T47D (cell line): Measurements from ENCODE around the gene CYP24A1.

Source experiments
- DNase-seq, 2 experiments: peaks; one replicate each; pipeline versions ENCODE4 v3.0.0 to v3.0.0-alpha.2; 2011 to 2012; ENCODE audit warnings: low read depth in 1 of 2, low spot score in 1 of 2
- JUND ChIP-seq: IDR thresholded peaks from 2 replicates; pipeline ENCODE4 v1.6.1; 2012; ENCODE audit warnings: low read depth
- in situ Hi-C: cut with HindIII; loops from 2 replicates; pipeline ENCODE4 v1.10.0; 2016; ENCODE audit warnings: low sequenced_read_pairs, low pct_unique_long_range_greater_than_20kb

The CYP24A1 gene

GRCh38 chr20:54156522-54156921 is 17.3 kb downstream of the CYP24A1 start:
- in situ Hi-C loops = no loop called here
- no peak for TF ChIP-seq JUND
- DNase-seq = no peak

GRCh38 chr20:54155736-54156317 is 18.0 kb downstream of the CYP24A1 start:
- no peak for DNase-seq
- in situ Hi-C loops = no loop called here

GRCh38 chr20:54154439-54154838 is 19.3 kb downstream of the CYP24A1 start:
- DNase-seq = no peak
- TF ChIP-seq JUND = no peak
- in situ Hi-C loops = no loop called here

More at GRCh38 chr20:54155736-54156317, 18.0 kb downstream of the CYP24A1 start:
- no peak for TF ChIP-seq JUND

GRCh38 chr20:54153847-54154246 is 19.9 kb downstream of the CYP24A1 start:
- no peak for TF ChIP-seq JUND
- in situ Hi-C loops = no loop called here

GRCh38 chr20:54153041-54153327 is 20.8 kb downstream of the CYP24A1 start:
- no peak for DNase-seq
- TF ChIP-seq JUND = no peak
- in situ Hi-C loops = no loop called here

More at GRCh38 chr20:54153847-54154246, 19.9 kb downstream of the CYP24A1 start:
- DNase-seq = no peak

- in situ Hi-C loops = no loop called here
- TF ChIP-seq JUND = no peak
- no peak for DNase-seq
Observed at GRCh38 chr20:54152227-54153040, 21.4 kb downstream of the CYP24A1 start.

- DNase-seq = no peak
- in situ Hi-C loops = no loop called here
- TF ChIP-seq JUND = no peak
Observed at GRCh38 chr20:54151511-54152226, 22.1 kb downstream of the CYP24A1 start.

- no peak for DNase-seq
- TF ChIP-seq JUND = no peak
- in situ Hi-C loops = no loop called here
Observed at GRCh38 chr20:54151075-54151439, 22.7 kb downstream of the CYP24A1 start.

GRCh38 chr20:54149765-54150264 is 24.0 kb downstream of the CYP24A1 start:
- in situ Hi-C loops = no loop called here
- no peak for DNase-seq
- TF ChIP-seq JUND = no peak

GRCh38 chr20:54148947-54149764 is 24.6 kb downstream of the CYP24A1 start:
- peak; percentile 45 to 81 for DNase-seq
- in situ Hi-C loops = no loop called here

GRCh38 chr20:54146672-54147071 is 27.1 kb downstream of the CYP24A1 start:
- no peak for DNase-seq
- in situ Hi-C loops = no loop called here
- TF ChIP-seq JUND = no peak

More at GRCh38 chr20:54148947-54149764, 24.6 kb downstream of the CYP24A1 start:
- no peak for TF ChIP-seq JUND

GRCh38 chr20:54144847-54145414 is 28.9 kb downstream of the CYP24A1 start:
- TF ChIP-seq JUND = no peak
- DNase-seq = no peak
- in situ Hi-C loops = no loop called here
